ENCODE measurements around the gene ITGA11.
A peak's percentile ranks its signal among the peaks of the same experiment; 100 is the strongest.

Gene ITGA11

GRCh38 chr15:68334661-68335124, 97.3 kb downstream of the ITGA11 start:
- DNase-seq, result peak in 2 of 42 donors; percentile 11 to 18
- intact Hi-C loops (cut with DNase I), result no loop called here

- DNase-seq, result no peak
- intact Hi-C loops (cut with DNase I), result no loop called here
Measured at GRCh38 chr15:68333775-68334470, 98.0 kb downstream of the ITGA11 start.

GRCh38 chr15:68332266-68332665, 99.7 kb downstream of the ITGA11 start:
- no peak for DNase-seq
- intact Hi-C loops (cut with DNase I), result no loop called here

GRCh38 chr15:68330901-68331300, 101.1 kb downstream of the ITGA11 start:
- peak; percentile 21 to 75 (median 50) for DNase-seq
- intact Hi-C loops (cut with DNase I), result no loop called here

- intact Hi-C loops (cut with DNase I), result no loop called here
- DNase-seq, result no peak
Measured at GRCh38 chr15:68330416-68330815, 101.5 kb downstream of the ITGA11 start.

- intact Hi-C loops (cut with DNase I), result no loop called here
- no peak for DNase-seq
Measured at GRCh38 chr15:68328964-68329363, 103.0 kb downstream of the ITGA11 start.

GRCh38 chr15:68328443-68328842, 103.5 kb downstream of the ITGA11 start:
- intact Hi-C loops (cut with DNase I), result no loop called here
- DNase-seq, result no peak

GRCh38 chr15:68326711-68327354, 105.1 kb downstream of the ITGA11 start:
- intact Hi-C loops (cut with DNase I), result no loop called here
- DNase-seq, result no peak

GRCh38 chr15:68325726-68326125, 106.2 kb downstream of the ITGA11 start:
- DNase-seq, result no peak
- intact Hi-C loops (cut with DNase I), result no loop called here

- intact Hi-C loops (cut with DNase I), result no loop called here
- DNase-seq, result no peak
Measured at GRCh38 chr15:68322796-68323195, 109.2 kb downstream of the ITGA11 start.

- DNase-seq, result no peak
- intact Hi-C loops (cut with DNase I), result no loop called here
Measured at GRCh38 chr15:68321229-68321628, 110.7 kb downstream of the ITGA11 start.

GRCh38 chr15:68319997-68320396, 112.0 kb downstream of the ITGA11 start:
- intact Hi-C loops (cut with DNase I), result loop anchor here (10.0 kb wide), 1 partner anchor 215 kb away; no protein-coding TSS in a partner anchor

GRCh38 chr15:68318931-68319909, 112.7 kb downstream of the ITGA11 start:
- intact Hi-C loops (cut with DNase I), result loop anchor here (10.0 kb wide), 1 partner anchor 216 kb away; no protein-coding TSS in a partner anchor
- DNase-seq, result no peak

More at GRCh38 chr15:68319997-68320396, 112.0 kb downstream of the ITGA11 start:
- DNase-seq, result no peak

GRCh38 chr15:68318008-68318835, 113.7 kb downstream of the ITGA11 start:
- DNase-seq, result peak in 1 of 42 donors; percentile 0
- intact Hi-C loops (cut with DNase I), result loop anchor here (10.0 kb wide), 1 partner anchor 217 kb away; no protein-coding TSS in a partner anchor

- DNase-seq, result peak in 6 of 42 donors; percentile 1 to 16 (median 12)
- intact Hi-C loops (cut with DNase I), result loop anchor here (10.0 kb wide), 1 partner anchor 217 kb away; no protein-coding TSS in a partner anchor
Measured at GRCh38 chr15:68317281-68318007, 114.5 kb downstream of the ITGA11 start.

- peak in 9 of 42 donors; percentile 5 to 44 (median 18) for DNase-seq
- intact Hi-C loops (cut with DNase I), result loop anchor here (10.0 kb wide), 1 partner anchor 219 kb away; no protein-coding TSS in a partner anchor
Measured at GRCh38 chr15:68316061-68316804, 115.7 kb downstream of the ITGA11 start.
